GM10847 (cell line): ENCODE measurements around the gene NAXE.

Source experiments
- POLR2A ChIP-seq: IDR thresholded peaks from 2 replicates; pipeline ENCODE4 v1.6.1; 2011; ENCODE audit not compliant: insufficient read length; ENCODE audit errors: extremely low read depth

NAXE gene

DNA sequence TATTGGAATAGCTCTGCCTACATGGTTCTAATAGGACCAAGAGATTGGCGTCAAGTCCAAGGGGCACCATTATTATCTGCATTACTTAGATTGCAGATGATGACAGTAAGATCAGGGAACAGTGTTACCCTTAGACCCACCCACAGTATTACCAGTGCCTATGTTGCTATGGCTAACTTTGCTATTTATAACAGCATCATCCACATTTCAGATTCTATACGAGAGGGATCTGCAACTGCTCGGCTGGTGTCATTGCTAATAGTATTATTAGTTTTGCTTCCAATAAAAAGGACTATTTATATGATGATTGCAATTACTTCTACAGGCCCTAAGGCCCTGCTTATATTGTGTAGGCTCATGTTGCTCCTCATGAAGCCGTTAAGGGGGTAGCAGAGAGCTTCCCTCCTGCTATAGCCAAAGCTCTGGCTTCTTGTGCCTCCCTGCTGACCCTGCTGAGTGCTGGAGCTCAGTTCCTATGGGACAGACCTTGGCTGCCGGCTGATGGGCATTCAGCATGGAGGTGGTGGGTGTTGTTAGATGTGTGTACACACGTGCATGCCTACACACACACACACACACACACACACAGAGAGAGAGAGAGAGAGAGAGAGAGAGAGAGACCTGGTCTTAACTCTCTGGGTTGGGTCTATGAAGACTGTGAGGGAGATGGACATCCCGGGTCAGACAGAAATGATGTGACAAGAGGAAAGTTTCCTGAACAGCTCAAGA is 51.6 kb downstream of the NAXE start:
- TF ChIP-seq POLR2A = no peak

DNA sequence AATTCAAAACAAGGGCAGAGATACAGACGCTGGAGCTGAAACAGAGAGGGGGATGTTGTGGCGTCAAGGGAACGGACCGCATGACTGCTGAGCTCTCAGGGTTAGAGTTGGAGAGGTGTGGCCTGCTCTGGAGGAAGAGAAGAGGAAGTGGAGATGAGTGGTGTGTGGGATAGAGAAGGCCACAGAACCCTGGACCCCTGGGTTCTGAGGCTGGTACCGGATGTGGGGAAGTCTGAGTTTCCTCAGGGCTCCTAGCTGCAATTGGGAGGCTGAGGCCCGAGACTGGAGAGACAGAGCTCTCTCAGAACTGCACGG is 52.2 kb downstream of the NAXE start:
- TF ChIP-seq POLR2A = no peak
